NCI-H446 treated with DMSO at 0.1 percent for 48 hours (cell line): Measurements from ENCODE around the gene RPAP3.

Source experiments
- DNase-seq: peaks from one replicate; lab custom pipeline; 2025; lab: John Stamatoyannopoulos, UW

Gene RPAP3

GRCh38 chr12:47742253-47742825 lies 36.5 kb upstream of the RPAP3 start:
- no peak for DNase-seq

GRCh38 chr12:47741340-47741703 lies 35.5 kb upstream of the RPAP3 start:
- no peak for DNase-seq

GRCh38 chr12:47740606-47741339 lies 34.9 kb upstream of the RPAP3 start:
- no peak for DNase-seq

- DNase-seq: no peak
Measured at GRCh38 chr12:47739979-47740378, 34.1 kb upstream of the RPAP3 start.

GRCh38 chr12:47739297-47739696 lies 33.5 kb upstream of the RPAP3 start:
- no peak for DNase-seq

- no peak for DNase-seq
Measured at GRCh38 chr12:47737936-47738594, 32.2 kb upstream of the RPAP3 start.

- DNase-seq: no peak
Measured at GRCh38 chr12:47736877-47737676, 31.2 kb upstream of the RPAP3 start.

GRCh38 chr12:47736216-47736615 lies 30.4 kb upstream of the RPAP3 start:
- DNase-seq: no peak

GRCh38 chr12:47735649-47736048 lies 29.8 kb upstream of the RPAP3 start:
- DNase-seq: no peak

- DNase-seq: no peak
Measured at GRCh38 chr12:47734725-47735480, 29.1 kb upstream of the RPAP3 start.

- DNase-seq: no peak
Measured at GRCh38 chr12:47733142-47733541, 27.3 kb upstream of the RPAP3 start.

- no peak for DNase-seq
Measured at GRCh38 chr12:47732504-47732903, 26.7 kb upstream of the RPAP3 start.

GRCh38 chr12:47731723-47732122 lies 25.9 kb upstream of the RPAP3 start:
- DNase-seq: no peak

GRCh38 chr12:47730341-47730744 lies 24.5 kb upstream of the RPAP3 start:
- no peak for DNase-seq

- no peak for DNase-seq
Measured at GRCh38 chr12:47729233-47729632, 23.4 kb upstream of the RPAP3 start.

- no peak for DNase-seq
Measured at GRCh38 chr12:47725893-47726292, 20.1 kb upstream of the RPAP3 start.

- no peak for DNase-seq
Measured at GRCh38 chr12:47725091-47725772, 19.4 kb upstream of the RPAP3 start, which contains the start of gene ENDOU. Gene ENDOU, minus strand, starts transcription at chr12:47725490. Its CDS starts 77 bp downstream, at chr12:47725413.

- no peak for DNase-seq
Measured at GRCh38 chr12:47722941-47723631, 17.3 kb upstream of the RPAP3 start.

- DNase-seq: no peak
Measured at GRCh38 chr12:47722136-47722834, 16.5 kb upstream of the RPAP3 start.

GRCh38 chr12:47721431-47721973 lies 15.7 kb upstream of the RPAP3 start:
- DNase-seq: no peak
